ENCODE measurements around the gene FRMD3. TPM values are rescaled to one million over a fixed set of nuclear protein-coding genes. Genes with fewer than 3 reads are reported as not detected.
A peak's percentile ranks its signal among the peaks of the same experiment; 100 is the strongest.

Gene FRMD3
- total RNA-seq, 2 donors from 2014 or later: 2.1 to 4.6 TPM

GRCh38 chr9:83560169-83560826 is 22.1 kb upstream of the FRMD3 start:
- Histone ChIP-seq H3K4me1 (no peaks in the 10 kb centered on the region), H3K27ac (no peak overlapping the region), H3K36me3 (replicated peaks in 1 of 2; ENCODE audit: insufficient read depth in 1 of 2, low read depth in 2 of 2) (no peaks in the 10 kb centered on the region), H3K4me3 (no peak overlapping the region), H3K27me3 (no peaks in the 10 kb centered on the region), H3K9me3 (no peaks in the 10 kb centered on the region)
- DNase-seq (no peak), ATAC-seq (no peak)
- 77 to 79% methylated on average over 6 to 7 of the region's 7 CpGs for WGBS, 2 donors
- intact Hi-C loops (cut with DNase I): no loop called here
- TF ChIP-seq CTCF (IDR thresholded peaks at IDR 0.05): no peak
- TF ChIP-seq POLR2A (IDR thresholded peaks at IDR 0.05): no peak

- H3K36me3 ChIP-seq (replicated peaks in 1 of 2; ENCODE audit: insufficient read depth in 1 of 2, low read depth in 2 of 2): no peaks in the 10 kb centered on the region
- ATAC-seq: no peak
- intact Hi-C loops (cut with DNase I): no loop called here
These were observed 19.6 kb upstream of the FRMD3 start for GRCh38 chr9:83557771-83558170.

GRCh38 chr9:83557317-83557716 is 19.1 kb upstream of the FRMD3 start:
- intact Hi-C loops (cut with DNase I): no loop called here
- Histone ChIP-seq H3K27ac (no peak overlapping the region), H3K27me3 (no peaks in the 10 kb centered on the region), H3K36me3 (replicated peaks in 1 of 2; ENCODE audit: insufficient read depth in 1 of 2, low read depth in 2 of 2) (no peaks in the 10 kb centered on the region), H3K9me3 (no peaks in the 10 kb centered on the region), H3K4me1 (no peaks in the 10 kb centered on the region), H3K4me3 (no peak overlapping the region)
- 95 to 96% methylated on average over 1 of the region's 1 CpG for WGBS, 2 donors
- ATAC-seq: no peak
- no peak for DNase-seq
- no peak for TF ChIP-seq CTCF (IDR thresholded peaks at IDR 0.05)
- TF ChIP-seq POLR2A (IDR thresholded peaks at IDR 0.05): no peak

More at GRCh38 chr9:83557771-83558170, 19.6 kb upstream of the FRMD3 start:
- Histone ChIP-seq H3K4me1 (no peaks in the 10 kb centered on the region), H3K27ac (no peak overlapping the region), H3K27me3 (no peaks in the 10 kb centered on the region), H3K9me3 (no peaks in the 10 kb centered on the region), H3K4me3 (no peak overlapping the region)
- no peak for DNase-seq
- TF ChIP-seq POLR2A (IDR thresholded peaks at IDR 0.05) (no peak), CTCF (IDR thresholded peaks at IDR 0.05) (no peak)

- Histone ChIP-seq H3K36me3 (replicated peaks in 1 of 2; ENCODE audit: insufficient read depth in 1 of 2, low read depth in 2 of 2) (no peaks in the 10 kb centered on the region), H3K9me3 (no peaks in the 10 kb centered on the region), H3K4me1 (no peaks in the 10 kb centered on the region), H3K4me3 (no peak overlapping the region), H3K27me3 (no peaks in the 10 kb centered on the region), H3K27ac (no peak overlapping the region)
- TF ChIP-seq CTCF (IDR thresholded peaks at IDR 0.05): no peak
- intact Hi-C loops (cut with DNase I): no loop called here
- ATAC-seq: peak; percentile 48
- DNase-seq: peak in 2 of 4 donors; percentile 30 to 37
- WGBS, 2 donors: 68 to 71% methylated on average over 3 of the region's 3 CpGs
These were observed 16.1 kb upstream of the FRMD3 start for GRCh38 chr9:83554278-83554677.

All from body of pancreas (tissue), 4 donors.